ENCODE results near the gene OR1M1. TPM values are rescaled to one million over a fixed set of nuclear protein-coding genes. Genes with fewer than 3 reads are reported as not detected.
"Not testable (repeated sequence)": the region's sequence is repeated elsewhere in the genome, so short reads cannot be mapped to it uniquely, and the experiment has no call there.

Gene OR1M1
- not detected for total RNA-seq
- not detected for polyA plus RNA-seq
- long read RNA-seq, donor 1: 0 reads
- long read RNA-seq, donor 2: 0 reads
- long read RNA-seq, donor 3: 0 reads
- long read RNA-seq, donor 4: 0 reads

GRCh38 chr19:9086761-9087160 lies at the start of gene OR1M1:
Gene OR1M1, plus strand, starts transcription at chr19:9087061. Its CDS starts 6,184 bp downstream, at chr19:9093245.
- no peak within 1 kb of the TSS for H3K27ac ChIP-seq (ENCODE audit: low read length)
- H3K27me3 ChIP-seq (ENCODE audit: control insufficient read depth, insufficient read depth): peaks cover 2% of the 10 kb centered on the region
- no peak for DNase-seq
- H3K9me3 ChIP-seq (ENCODE audit: control insufficient read depth, low read length): no peaks in the 10 kb centered on the region
- no peak within 1 kb of the TSS for H3K4me3 ChIP-seq (ENCODE audit: low read length)
- ATAC-seq: no peak
- H3K4me1 ChIP-seq (ENCODE audit: control insufficient read depth, insufficient read depth, low read length): no peaks in the 10 kb centered on the region
- WGBS: 29% methylated on average over 2 of the region's 2 CpGs
- intact Hi-C loops (cut with DNase I): no loop called here

GRCh38 chr19:9037400-9038062 lies 49.3 kb upstream of the OR1M1 start:
- Histone ChIP-seq H3K4me3 (ENCODE audit: low read length) (no peak overlapping the region), H3K4me1 (ENCODE audit: control insufficient read depth, insufficient read depth, low read length) (no peaks in the 10 kb centered on the region), H3K27ac (ENCODE audit: low read length) (no peak overlapping the region), H3K27me3 (ENCODE audit: control insufficient read depth, insufficient read depth) (no peaks in the 10 kb centered on the region), H3K9me3 (ENCODE audit: control insufficient read depth, low read length) (no peaks in the 10 kb centered on the region)
- DNase-seq (no peak), ATAC-seq (no peak)
- intact Hi-C loops (cut with DNase I): no loop called here
- WGBS: 72% methylated on average over 8 of the region's 8 CpGs

GRCh38 chr19:9039728-9040127 lies 47.1 kb upstream of the OR1M1 start:
- intact Hi-C loops (cut with DNase I): no loop called here
- 69% methylated on average over 5 of the region's 5 CpGs for WGBS
- Histone ChIP-seq H3K4me3 (ENCODE audit: low read length) (no peak overlapping the region), H3K9me3 (ENCODE audit: control insufficient read depth, low read length) (no peaks in the 10 kb centered on the region), H3K27ac (ENCODE audit: low read length) (no peak overlapping the region), H3K4me1 (ENCODE audit: control insufficient read depth, insufficient read depth, low read length) (no peaks in the 10 kb centered on the region), H3K27me3 (ENCODE audit: control insufficient read depth, insufficient read depth) (no peaks in the 10 kb centered on the region)
- DNase-seq (no peak), ATAC-seq (no peak)

GRCh38 chr19:9040131-9040530 lies 46.7 kb upstream of the OR1M1 start:
- H3K4me3 ChIP-seq (ENCODE audit: low read length): no peak overlapping the region
- no peaks in the 10 kb centered on the region for H3K9me3 ChIP-seq (ENCODE audit: control insufficient read depth, low read length)
- ATAC-seq (no peak), DNase-seq (no peak)
- 56% methylated on average over 9 of the region's 9 CpGs for WGBS
- H3K27ac ChIP-seq (ENCODE audit: low read length): no peak overlapping the region
- intact Hi-C loops (cut with DNase I): no loop called here
- no peaks in the 10 kb centered on the region for H3K4me1 ChIP-seq (ENCODE audit: control insufficient read depth, insufficient read depth, low read length)
- no peaks in the 10 kb centered on the region for H3K27me3 ChIP-seq (ENCODE audit: control insufficient read depth, insufficient read depth)

- no peaks in the 10 kb centered on the region for H3K27me3 ChIP-seq (ENCODE audit: control insufficient read depth, insufficient read depth)
- WGBS: 83% methylated on average over 8 of the region's 8 CpGs
- no peak for DNase-seq
Measured at GRCh38 chr19:9041023-9041422, 45.8 kb upstream of the OR1M1 start.

GRCh38 chr19:9043524-9043923 lies 43.3 kb upstream of the OR1M1 start:
- no peaks in the 10 kb centered on the region for H3K27me3 ChIP-seq (ENCODE audit: control insufficient read depth, insufficient read depth)
- 86% methylated on average over 5 of the region's 5 CpGs for WGBS

More at GRCh38 chr19:9041023-9041422, 45.8 kb upstream of the OR1M1 start:
- H3K9me3 ChIP-seq (ENCODE audit: control insufficient read depth, low read length): no peaks in the 10 kb centered on the region
- ATAC-seq: no peak
- intact Hi-C loops (cut with DNase I): no loop called here
- H3K4me3 ChIP-seq (ENCODE audit: low read length): no peak overlapping the region
- H3K4me1 ChIP-seq (ENCODE audit: control insufficient read depth, insufficient read depth, low read length): no peaks in the 10 kb centered on the region
- H3K27ac ChIP-seq (ENCODE audit: low read length): no peak overlapping the region

GRCh38 chr19:9044449-9044848 lies 42.4 kb upstream of the OR1M1 start:
- DNase-seq: no peak
- intact Hi-C loops (cut with DNase I): no loop called here

More at GRCh38 chr19:9043524-9043923, 43.3 kb upstream of the OR1M1 start:
- intact Hi-C loops (cut with DNase I): no loop called here
- Histone ChIP-seq H3K4me3 (ENCODE audit: low read length) (no peak overlapping the region), H3K9me3 (ENCODE audit: control insufficient read depth, low read length) (no peaks in the 10 kb centered on the region), H3K4me1 (ENCODE audit: control insufficient read depth, insufficient read depth, low read length) (no peaks in the 10 kb centered on the region), H3K27ac (ENCODE audit: low read length) (no peak overlapping the region)
- ATAC-seq: no peak
- no peak for DNase-seq

GRCh38 chr19:9046694-9047093 lies 40.2 kb upstream of the OR1M1 start:
- no peak overlapping the region for H3K27ac ChIP-seq (ENCODE audit: low read length)
- no peak for ATAC-seq

More at GRCh38 chr19:9044449-9044848, 42.4 kb upstream of the OR1M1 start:
- ATAC-seq: no peak
- no peaks in the 10 kb centered on the region for H3K9me3 ChIP-seq (ENCODE audit: control insufficient read depth, low read length)
- no peak overlapping the region for H3K4me3 ChIP-seq (ENCODE audit: low read length)
- no peak overlapping the region for H3K27ac ChIP-seq (ENCODE audit: low read length)
- H3K27me3 ChIP-seq (ENCODE audit: control insufficient read depth, insufficient read depth): no peaks in the 10 kb centered on the region
- 70% methylated on average over 3 of the region's 3 CpGs for WGBS
- H3K4me1 ChIP-seq (ENCODE audit: control insufficient read depth, insufficient read depth, low read length): no peaks in the 10 kb centered on the region

GRCh38 chr19:9052894-9053293 lies 34.0 kb upstream of the OR1M1 start:
- H3K27me3 ChIP-seq (ENCODE audit: control insufficient read depth, insufficient read depth): no peaks in the 10 kb centered on the region
- no peaks in the 10 kb centered on the region for H3K4me1 ChIP-seq (ENCODE audit: control insufficient read depth, insufficient read depth, low read length)
- intact Hi-C loops (cut with DNase I): no loop called here
- H3K27ac ChIP-seq (ENCODE audit: low read length): no peak overlapping the region
- no peak for DNase-seq
- WGBS: 82% methylated on average over 4 of the region's 4 CpGs
- ATAC-seq: no peak
- no peak overlapping the region for H3K4me3 ChIP-seq (ENCODE audit: low read length)
- no peaks in the 10 kb centered on the region for H3K9me3 ChIP-seq (ENCODE audit: control insufficient read depth, low read length)

More at GRCh38 chr19:9046694-9047093, 40.2 kb upstream of the OR1M1 start:
- intact Hi-C loops (cut with DNase I): no loop called here
- H3K4me3 ChIP-seq (ENCODE audit: low read length): no peak overlapping the region
- no peaks in the 10 kb centered on the region for H3K27me3 ChIP-seq (ENCODE audit: control insufficient read depth, insufficient read depth)
- H3K9me3 ChIP-seq (ENCODE audit: control insufficient read depth, low read length): no peaks in the 10 kb centered on the region
- DNase-seq: no peak
- WGBS: 65% methylated on average over 4 of the region's 4 CpGs
- H3K4me1 ChIP-seq (ENCODE audit: control insufficient read depth, insufficient read depth, low read length): no peaks in the 10 kb centered on the region

GRCh38 chr19:9053674-9054073 lies 33.2 kb upstream of the OR1M1 start:
- H3K9me3 ChIP-seq (ENCODE audit: control insufficient read depth, low read length); H3K4me1 ChIP-seq (ENCODE audit: control insufficient read depth, insufficient read depth, low read length); DNase-seq; ATAC-seq; H3K4me3 ChIP-seq (ENCODE audit: low read length); H3K27ac ChIP-seq (ENCODE audit: low read length); intact Hi-C loops (cut with DNase I); H3K27me3 ChIP-seq (ENCODE audit: control insufficient read depth, insufficient read depth): not testable (repeated sequence)
- WGBS: 96% methylated on average over 6 of the region's 6 CpGs

- Histone ChIP-seq H3K27me3 (ENCODE audit: control insufficient read depth, insufficient read depth) (no peaks in the 10 kb centered on the region), H3K27ac (ENCODE audit: low read length) (no peak overlapping the region), H3K4me3 (ENCODE audit: low read length) (no peak overlapping the region), H3K4me1 (ENCODE audit: control insufficient read depth, insufficient read depth, low read length) (no peaks in the 10 kb centered on the region), H3K9me3 (ENCODE audit: control insufficient read depth, low read length) (no peaks in the 10 kb centered on the region)
- 85% methylated on average over 8 of the region's 8 CpGs for WGBS
- no peak for DNase-seq
- no peak for ATAC-seq
- intact Hi-C loops (cut with DNase I): no loop called here
Measured at GRCh38 chr19:9054207-9054606, 32.7 kb upstream of the OR1M1 start.
